Ovary (tissue), 9 donors: ENCODE data around the gene WFDC2. TPM values are rescaled to one million over a fixed set of nuclear protein-coding genes. Genes with fewer than 3 reads are reported as not detected.

Experiments
- DNase-seq, 5 donors: peaks; one replicate each; pipeline ENCODE4 v3.0.0-alpha.2; 2019 to 2020
- H3K27ac ChIP-seq, 2 donors: fragments of 200-600 bp; one replicate each; pipeline versions ENCODE4 v1.5.1 to v1.8.0; 2019 to 2022
- H3K27me3 ChIP-seq: fragments of 200-600 bp; one replicate; pipeline ENCODE4 v1.8.0; 2022
- H3K36me3 ChIP-seq: fragments of 200-600 bp; sonication (generic); one replicate; pipeline ENCODE4 v1.5.1; 2019
- H3K4me1 ChIP-seq: one replicate; pipeline ENCODE4 v1.8.1; 2013; ENCODE audit warnings: mild to moderate bottlenecking, moderate library complexity; ENCODE audit not compliant: insufficient read depth
- H3K4me3 ChIP-seq: fragments of 200-600 bp; sonication (generic); one replicate; pipeline ENCODE4 v1.5.1; 2017
- H3K9me3 ChIP-seq, 2 donors: fragments of 200-600 bp in 1 of 2; sonication (generic) in 1 of 2; one replicate each; pipeline versions ENCODE4 v1.5.1 to v1.8.1; 2013 to 2019; ENCODE audit warnings: mild to moderate bottlenecking in 1 of 2, moderate library complexity in 1 of 2
- EP300 ChIP-seq: sonication (generic); formaldehyde crosslinking; IDR thresholded peaks from one replicate; pipeline ENCODE4 v1.6.1; 2017; ENCODE audit warnings: antibody characterized with exemption
- POLR2A ChIP-seq: fragments of 450-650 bp; IDR thresholded peaks from one replicate; pipeline ENCODE4 v1.6.1; 2017; ENCODE audit warnings: antibody characterized with exemption, mild to moderate bottlenecking, moderate library complexity
- WGBS, 3 donors: extraction: QIAGEN DNeasy Blood & Tissue Kit in 1 of 3; methylation state at CpG; one replicate each; pipeline versions ENCODE4 v1.1.5 to v1.1.7; 2013 to 2017; 5-methylcytosine and 5-hydroxymethylcytosine counted together
- intact Hi-C, 4 donors: fragments of 100-400 bp; cut with DNase I; formaldehyde crosslinking; loops; one replicate each; pipeline versions ENCODE4 v1.11.0 to v1.15.1; 2022 to 2023
- polyA plus RNA-seq, 2 donors: library from polyadenylated mRNA; stranded (reverse); fragments of 200-250 nt in 1 of 2; fragments of 350-450 nt in 1 of 2; fragmentation: Illumina TruSeq in 1 of 2; extraction: RNeasy Lipid Tissue Mini Kit (QIAGEN cat#74804) in 1 of 2; gene quantifications; one replicate each; pipeline ENCODE4 v1.2.3, GENCODE V29; 2013 to 2014
- total RNA-seq, 7 donors: library from RNA; depleted of rRNA in 2 of 7; stranded (reverse); fragments of >200 nt in 2 of 7; fragmentation: NEBNext Ultra II Directional in 3 of 7; extraction: Animal tissue kit (Norgen Biotek cat#: 25700) in 3 of 7; gene quantifications; one replicate each; pipeline versions ENCODE4 v1.1.0 to v1.2.4, GENCODE V29; 2016 to 2023
- TF ChIP-seq, protein P1 (sequence below), 3 donors: fragments of 450-650 bp in 2 of 3; fragments of 200-600 bp in 1 of 3; IDR thresholded peaks; one replicate each; pipeline versions ENCODE4 v1.5.1 to v1.8.0; 2016 to 2022; ENCODE audit warnings: antibody characterized with exemption in 3 of 3, mild to moderate bottlenecking in 1 of 3
- donor health status: DM: no; HTN: no; CAD: no; lungs with moderate emphysema.
- donor health status: DM: no; HTN: no; CAD: no.
- donor health status: Bipolar disorder and iron deficiency.
- donor health status: DM: yes; HTN: yes; CAD: no.
- donor health status: DM: no; HTN: no; CAD: no.
- donor health status: DM: yes; HTN: yes; CAD: no.

Gene WFDC2
- total and polyA plus RNA-seq, 9 donors: 1.2 to 246 (median 17.5) TPM

DNA sequence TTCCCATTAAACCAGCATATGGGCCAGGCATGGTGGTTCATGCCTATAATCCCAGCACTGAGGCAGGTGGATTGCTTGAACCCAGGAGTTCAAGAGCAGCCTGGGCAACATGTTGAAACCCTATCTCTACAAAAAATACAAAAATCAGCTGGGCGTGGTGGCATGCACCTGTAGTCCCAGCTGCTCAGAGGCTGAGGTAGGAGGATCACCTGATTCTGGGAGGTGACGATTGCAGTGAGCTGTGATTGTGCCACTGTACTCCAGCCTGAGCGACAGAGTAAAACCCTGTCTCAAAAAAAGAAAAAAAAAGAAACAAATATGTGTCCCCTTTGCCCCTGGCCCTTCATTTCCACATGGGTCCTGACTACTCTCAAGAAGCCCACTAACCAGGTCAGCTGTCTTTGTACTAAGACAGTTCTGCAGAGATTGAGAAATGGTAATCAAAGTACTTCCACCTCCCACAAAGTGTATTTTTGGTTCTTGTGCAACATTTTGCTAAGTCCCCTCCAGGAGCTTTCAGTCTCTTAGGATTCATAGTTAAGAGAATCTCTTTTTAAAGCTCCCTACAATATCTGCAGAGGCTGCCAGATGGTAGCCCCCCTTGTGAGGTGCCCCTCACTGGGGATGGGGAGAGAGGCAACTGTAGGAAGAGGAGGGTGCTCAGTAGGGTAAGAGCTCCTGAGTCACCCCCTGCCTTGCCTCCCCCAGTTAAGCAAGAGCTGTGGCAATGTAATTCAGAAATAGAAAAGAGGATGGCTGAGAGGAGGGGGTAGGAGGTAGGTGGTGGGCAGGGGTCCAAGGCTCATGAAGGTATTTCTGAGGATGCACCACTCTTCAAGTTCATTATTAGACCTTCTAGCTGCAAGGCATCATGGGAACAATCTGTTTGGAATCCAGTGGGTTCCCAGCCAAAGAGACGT lies 16.5 kb upstream of the WFDC2 start:
- TF ChIP-seq POLR2A (no peak), EP300 (no peak)
- TF ChIP-seq, protein P1, sequence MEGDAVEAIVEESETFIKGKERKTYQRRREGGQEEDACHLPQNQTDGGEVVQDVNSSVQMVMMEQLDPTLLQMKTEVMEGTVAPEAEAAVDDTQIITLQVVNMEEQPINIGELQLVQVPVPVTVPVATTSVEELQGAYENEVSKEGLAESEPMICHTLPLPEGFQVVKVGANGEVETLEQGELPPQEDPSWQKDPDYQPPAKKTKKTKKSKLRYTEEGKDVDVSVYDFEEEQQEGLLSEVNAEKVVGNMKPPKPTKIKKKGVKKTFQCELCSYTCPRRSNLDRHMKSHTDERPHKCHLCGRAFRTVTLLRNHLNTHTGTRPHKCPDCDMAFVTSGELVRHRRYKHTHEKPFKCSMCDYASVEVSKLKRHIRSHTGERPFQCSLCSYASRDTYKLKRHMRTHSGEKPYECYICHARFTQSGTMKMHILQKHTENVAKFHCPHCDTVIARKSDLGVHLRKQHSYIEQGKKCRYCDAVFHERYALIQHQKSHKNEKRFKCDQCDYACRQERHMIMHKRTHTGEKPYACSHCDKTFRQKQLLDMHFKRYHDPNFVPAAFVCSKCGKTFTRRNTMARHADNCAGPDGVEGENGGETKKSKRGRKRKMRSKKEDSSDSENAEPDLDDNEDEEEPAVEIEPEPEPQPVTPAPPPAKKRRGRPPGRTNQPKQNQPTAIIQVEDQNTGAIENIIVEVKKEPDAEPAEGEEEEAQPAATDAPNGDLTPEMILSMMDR (IDR thresholded peaks at IDR 0.05): no peak
- WGBS, 3 donors: 70 to 74% (median 71%) methylated on average over 4 of the region's 4 CpGs
- DNase-seq: no peak
- intact Hi-C loops: no loop called here
- no peaks in the 10 kb centered on the region for H3K4me1 ChIP-seq
- H3K27me3 ChIP-seq: no peaks in the 10 kb centered on the region
- H3K4me3 ChIP-seq: no peak overlapping the region
- H3K36me3 ChIP-seq: no peaks in the 10 kb centered on the region
- no peaks in the 10 kb centered on the region for H3K9me3 ChIP-seq
- no peak overlapping the region for H3K27ac ChIP-seq

DNA sequence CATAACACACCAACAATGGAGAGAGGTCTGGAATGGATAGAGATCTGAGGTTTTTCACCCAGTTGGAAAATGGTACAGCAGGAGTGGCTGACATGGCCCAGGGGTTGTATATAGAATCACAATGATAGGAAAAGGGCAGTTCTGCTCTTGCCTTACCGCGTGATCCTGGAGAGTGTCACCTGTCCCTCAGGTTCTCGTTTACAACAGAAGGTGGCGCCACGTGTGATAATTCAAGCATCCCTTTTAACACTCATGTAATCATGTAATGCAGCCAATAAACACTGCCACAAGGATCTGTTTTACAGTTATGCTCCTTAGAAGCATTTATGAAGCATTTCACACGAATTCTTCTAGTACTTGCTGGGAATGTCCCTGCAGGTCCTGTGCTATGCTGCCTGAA lies 12.9 kb upstream of the WFDC2 start:
- H3K4me3 ChIP-seq: no peak overlapping the region
- H3K36me3 ChIP-seq: no peaks in the 10 kb centered on the region
- no peaks in the 10 kb centered on the region for H3K27me3 ChIP-seq
- H3K4me1 ChIP-seq: no peaks in the 10 kb centered on the region
- no peak for TF ChIP-seq POLR2A
- H3K27ac ChIP-seq: no peak overlapping the region
- no peaks in the 10 kb centered on the region for H3K9me3 ChIP-seq
- no peak for DNase-seq
- intact Hi-C loops: no loop called here
- WGBS, 3 donors: 23 to 25% (median 23%) methylated on average over 6 of the region's 6 CpGs

DNA sequence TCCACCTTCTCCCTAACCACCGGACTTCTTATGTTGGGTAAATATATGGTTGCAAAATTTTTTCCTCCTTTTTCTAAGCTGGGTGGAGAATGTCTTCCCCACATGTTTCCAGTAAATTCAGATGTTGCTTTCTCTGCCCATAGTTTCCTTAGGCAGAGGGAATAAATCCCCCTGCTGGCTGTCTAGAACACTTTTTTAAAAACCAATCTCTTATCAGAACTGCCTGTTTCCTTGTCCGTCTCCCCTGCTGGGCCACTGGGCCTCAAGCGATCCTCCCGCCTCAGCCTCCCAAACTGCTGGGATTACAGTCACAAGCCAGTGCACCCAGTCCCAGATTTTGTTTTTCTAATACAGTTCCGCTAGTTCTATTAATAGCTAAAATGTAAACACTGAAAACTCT lies 9.9 kb upstream of the WFDC2 start:
- Histone ChIP-seq H3K27ac (no peak overlapping the region), H3K4me1 (no peaks in the 10 kb centered on the region), H3K27me3 (no peaks in the 10 kb centered on the region), H3K9me3 (no peaks in the 10 kb centered on the region), H3K36me3 (no peaks in the 10 kb centered on the region), H3K4me3 (no peak overlapping the region)
- no peak for DNase-seq
- TF ChIP-seq, protein P1 (IDR thresholded peaks at IDR 0.05): no peak
- TF ChIP-seq EP300 (no peak), POLR2A (no peak)
- WGBS, 3 donors: 31 to 46% (median 36%) methylated on average over 5 of the region's 5 CpGs
- intact Hi-C loops: no loop called here

DNA sequence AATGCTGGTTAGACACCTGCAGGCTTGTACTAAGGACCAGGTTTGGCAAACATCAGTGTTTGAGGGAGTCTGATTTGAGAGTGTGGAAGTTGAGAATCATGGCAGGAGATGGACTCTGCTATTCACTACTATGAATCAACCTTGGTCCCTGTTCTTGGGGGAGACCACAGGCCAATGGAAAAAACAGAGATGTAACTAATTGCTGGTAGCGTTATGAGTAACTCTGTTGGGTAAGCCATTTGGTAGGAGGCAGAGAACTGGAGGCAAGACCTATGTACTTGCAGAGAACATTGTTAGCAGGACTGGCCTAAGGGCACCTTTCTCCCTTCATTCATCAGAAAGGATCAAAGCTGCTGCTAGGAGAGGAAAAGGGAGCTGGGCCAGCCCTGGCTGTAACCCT lies 8.3 kb upstream of the WFDC2 start:
- no peak for DNase-seq
- TF ChIP-seq, protein P1 (IDR thresholded peaks at IDR 0.05): no peak
- TF ChIP-seq EP300: no peak
- TF ChIP-seq POLR2A: no peak
- intact Hi-C loops: no loop called here
- H3K4me3 ChIP-seq: no peak overlapping the region
- 84 to 97% (median 95%) methylated on average over 1 of the region's 1 CpG for WGBS, 3 donors
- no peaks in the 10 kb centered on the region for H3K9me3 ChIP-seq
- no peaks in the 10 kb centered on the region for H3K27me3 ChIP-seq
- no peak overlapping the region for H3K27ac ChIP-seq
- no peaks in the 10 kb centered on the region for H3K4me1 ChIP-seq
- no peaks in the 10 kb centered on the region for H3K36me3 ChIP-seq
